Measurements from ENCODE around the gene TPP1.

GRCh38 chr11:6619004-6619745 is at the start of gene TPP1:
- TF ChIP-seq CTCF (conservative IDR thresholded peaks at IDR 0.05 in 1 of 2, IDR thresholded peaks at IDR 0.05 in 1 of 2; ENCODE audit: low read depth in 1 of 2, low read length in 2 of 2) (no peak), EZH2 (IDR thresholded peaks at IDR 0.05; ENCODE audit: low read length, missing control alignments) (no peak)
